IMR-90 (cell line): ENCODE results near the gene RASL10B. TPM values are rescaled to one million over a fixed set of nuclear protein-coding genes. Genes with fewer than 3 reads are reported as not detected.

Source experiments
- ATAC-seq: fragments of 200-7000 bp; cut with Tn5 transposase; 2 replicates; pipeline ENCODE4 v1.9.1; 2020; ENCODE audit warnings: low read depth, mild to moderate bottlenecking, moderate library complexity
- BruUV-seq: library from RNA; stranded (reverse); fragments of 400-500 nt; replicated peaks from 2 replicates; lab custom pipeline; 2021; lab: Mats Ljungman, UMichigan
- CTCF ChIA-PET: fragments of 300-600 bp; formaldehyde crosslinking; extraction: SDS; loops from one replicate; lab custom pipeline; 2021; ENCODE audit warnings: antibody characterized with exemption; lab: Yijun Ruan, JAX
- POLR2A ChIA-PET: fragments of 300-600 bp; sonication (Branson Sonifier 250); formaldehyde crosslinking; loops from one replicate; lab custom pipeline; 2022; ENCODE audit warnings: antibody characterized with exemption; ENCODE audit not compliant: unreplicated experiment; lab: Charles Lee
- DNase-seq: peaks from one replicate; pipeline ENCODE4 v3.0.0; 2013
- H2AFZ ChIP-seq: replicated peaks from 2 replicates; pipeline ENCODE3; 2013; ENCODE audit warnings: low read length, mild to moderate bottlenecking; ENCODE audit not compliant: poor library complexity
- H2AK5ac ChIP-seq: 2 replicates; pipeline ENCODE4 v1.6.1; 2013; ENCODE audit warnings: low read depth, low read length, inconsistent platforms
- H2AK9ac ChIP-seq: replicated peaks from 2 replicates; pipeline ENCODE3; 2013; ENCODE audit warnings: mild to moderate bottlenecking, low read depth, low read length, moderate library complexity; ENCODE audit not compliant: poor library complexity
- H2BK120ac ChIP-seq: 2 replicates; pipeline ENCODE4 v1.6.1; 2013; ENCODE audit warnings: low read depth, low read length, inconsistent platforms
- H2BK15ac ChIP-seq: 3 replicates; pipeline ENCODE4 v1.6.1; 2013; ENCODE audit warnings: low read depth, low read length, inconsistent platforms
- H2BK20ac ChIP-seq: 2 replicates; pipeline ENCODE4 v1.6.1; 2013; ENCODE audit warnings: low read depth, mild to moderate bottlenecking, inconsistent platforms, low read length, moderate library complexity
- H2BK5ac ChIP-seq: 2 replicates; pipeline ENCODE4 v1.6.1; 2013; ENCODE audit warnings: mild to moderate bottlenecking, low read depth, low read length, inconsistent platforms; ENCODE audit not compliant: poor library complexity, severe bottlenecking
- H3K14ac ChIP-seq: replicated peaks from 2 replicates; pipeline ENCODE4 v1.6.1; 2013; ENCODE audit warnings: low read depth, low read length, inconsistent platforms
- H3K18ac ChIP-seq: 2 replicates; pipeline ENCODE4 v1.6.1; 2013; ENCODE audit warnings: low read depth, low read length, control low read depth
- H3K23ac ChIP-seq: 2 replicates; pipeline ENCODE4 v1.6.1; 2013; ENCODE audit warnings: low read depth, low read length, inconsistent platforms
- H3K27ac ChIP-seq: 2 replicates; pipeline ENCODE4 v1.5.1; 2013; ENCODE audit warnings: mild to moderate bottlenecking, control low read depth, low read length; ENCODE audit not compliant: insufficient read depth
- H3K27me3 ChIP-seq: 2 replicates; pipeline ENCODE4 v1.6.1; 2013; ENCODE audit warnings: low read length; ENCODE audit not compliant: control insufficient read depth, insufficient read depth
- H3K36me3 ChIP-seq: 2 replicates; pipeline ENCODE4 v1.6.1; 2013; ENCODE audit warnings: low read length, mixed read lengths; ENCODE audit not compliant: control insufficient read depth, insufficient read depth
- H3K4ac ChIP-seq: 2 replicates; pipeline ENCODE4 v1.6.1; 2013; ENCODE audit warnings: low read depth, low read length, inconsistent platforms
- H3K4me1 ChIP-seq: 2 replicates; pipeline ENCODE4 v1.6.1; 2013; ENCODE audit warnings: low read length, mixed read lengths; ENCODE audit not compliant: control insufficient read depth, insufficient read depth
- H3K4me2 ChIP-seq: 2 replicates; pipeline ENCODE4 v1.6.1; 2013; ENCODE audit warnings: low read depth, mild to moderate bottlenecking, control low read depth, low read length, moderate library complexity
- H3K4me3 ChIP-seq: 2 replicates; pipeline ENCODE4 v1.5.1; 2013; ENCODE audit warnings: low read depth, mild to moderate bottlenecking, control low read depth, low read length, moderate library complexity; ENCODE audit not compliant: insufficient read depth
- H3K56ac ChIP-seq: 2 replicates; pipeline ENCODE4 v1.6.1; 2013; ENCODE audit warnings: low read length, inconsistent platforms; ENCODE audit not compliant: insufficient read depth; ENCODE audit errors: extremely low read depth
- H3K79me1 ChIP-seq, 2 experiments: 2 replicates each; pipeline ENCODE4 v1.6.1; 2013; ENCODE audit warnings: low read length in 2 of 2, inconsistent platforms in 1 of 2, low read depth in 1 of 2
- H3K9ac ChIP-seq: 2 replicates; pipeline ENCODE4 v1.6.1; 2013; ENCODE audit warnings: low read depth, low read length, control low read depth
- H3K9me1 ChIP-seq: 2 replicates; pipeline ENCODE4 v1.6.1; 2013; ENCODE audit warnings: low read length, inconsistent platforms; ENCODE audit not compliant: insufficient read depth
- H3K9me3 ChIP-seq: 2 replicates; pipeline ENCODE4 v1.6.1; 2013; ENCODE audit warnings: low read length; ENCODE audit not compliant: control insufficient read depth, insufficient read depth
- H4K20me1 ChIP-seq: 2 replicates; pipeline ENCODE4 v1.6.1; 2013; ENCODE audit warnings: low read length, inconsistent platforms; ENCODE audit not compliant: insufficient read depth
- H4K5ac ChIP-seq: 2 replicates; pipeline ENCODE4 v1.6.1; 2013; ENCODE audit warnings: mild to moderate bottlenecking, low read depth, low read length, control low read depth
- H4K8ac ChIP-seq, 2 experiments: 2 replicates each; pipeline ENCODE4 v1.6.1; 2013; ENCODE audit warnings: low read depth in 2 of 2, low read length in 2 of 2, control low read depth in 1 of 2, inconsistent platforms in 1 of 2
- H4K91ac ChIP-seq: 2 replicates; pipeline ENCODE4 v1.6.1; 2013; ENCODE audit warnings: low read depth, low read length, inconsistent platforms; ENCODE audit not compliant: insufficient read depth
- BHLHE40 ChIP-seq: fragments of 150-350 bp; IDR thresholded peaks from 2 replicates; pipeline ENCODE4 v1.6.1; 2016; ENCODE audit warnings: mild to moderate bottlenecking, low read depth, low read length
- CEBPB ChIP-seq: IDR thresholded peaks from 2 replicates; pipeline ENCODE4 v1.6.1; 2012; ENCODE audit warnings: low read depth, low read length, improper control_type of control experiment
- CTCF ChIP-seq: conservative IDR thresholded peaks from 2 replicates; pipeline ENCODE4 v1.5.1; 2012; ENCODE audit warnings: mild to moderate bottlenecking, low read depth, low read length, improper control_type of control experiment
- ELK1 ChIP-seq: fragments of 150-350 bp; IDR thresholded peaks from 2 replicates; pipeline ENCODE4 v1.6.1; 2016; ENCODE audit warnings: low read depth, mild to moderate bottlenecking, low read length, moderate library complexity, borderline replicate concordance
- FOS ChIP-seq: fragments of 150-350 bp; IDR thresholded peaks from 2 replicates; pipeline ENCODE4 v1.6.1; 2016; ENCODE audit warnings: low read depth, low read length
- MAFK ChIP-seq: IDR thresholded peaks from 2 replicates; pipeline ENCODE4 v1.6.1; 2012; ENCODE audit warnings: low read depth, low read length, improper control_type of control experiment
- NFE2L2 ChIP-seq: fragments of 150-350 bp; IDR thresholded peaks from 2 replicates; pipeline ENCODE4 v1.6.1; 2016; ENCODE audit warnings: low read depth, mild to moderate bottlenecking, low read length
- RAD21 ChIP-seq: IDR thresholded peaks from 2 replicates; pipeline ENCODE4 v1.6.1; 2012; ENCODE audit warnings: low read length, improper control_type of control experiment
- RFX5 ChIP-seq: IDR thresholded peaks from 2 replicates; pipeline ENCODE4 v1.8.0; 2012; ENCODE audit warnings: low read depth, mild to moderate bottlenecking, low read length, moderate library complexity
- SMC3 ChIP-seq: fragments of 150-350 bp; IDR thresholded peaks from 2 replicates; pipeline ENCODE4 v1.6.1; 2016; ENCODE audit warnings: low read depth, mild to moderate bottlenecking, antibody characterized with exemption, low read length, moderate library complexity
- WGBS, 2 experiments: methylation state at CpG; one replicate each; pipeline versions ENCODE4 v1.1.5 to v1.1.7; 2013; ENCODE audit warnings: missing lambda C conversion rate in 2 of 2; ENCODE audit not compliant: insufficient read length in 1 of 2; ENCODE audit errors: extremely low coverage in 2 of 2; 5-methylcytosine and 5-hydroxymethylcytosine counted together
- dilution Hi-C: fragments of 300-500 bp; cut with HindIII; formaldehyde crosslinking; loops from one replicate; pipeline ENCODE4 v1.14.3; 2018; ENCODE audit warnings: low sequenced_read_pairs; ENCODE audit not compliant: unreplicated experiment
- in situ Hi-C: fragments of 300-500 bp; cut with MboI; formaldehyde crosslinking; loops from 3 replicates; pipeline ENCODE4 v1.14.3; 2019; ENCODE audit warnings: low sequenced_read_pairs, inconsistent platforms, mixed read lengths
- intact Hi-C: fragments of 100-400 bp; cut with micrococcal nuclease; formaldehyde crosslinking; loops from 2 replicates; pipeline ENCODE4 v1.10.0; 2022
- polyA plus RNA-seq, 3 experiments: library from polyadenylated mRNA; depleted of rRNA; stranded (reverse); fragments of >200 nt; gene quantifications; 2 replicates each; pipeline ENCODE4 v1.2.3, GENCODE V29; 2012; ENCODE audit warnings: low replicate concordance in 1 of 3
- total RNA-seq: library from RNA; depleted of rRNA; stranded (reverse); fragments of >200 nt; gene quantifications from 2 replicates; pipeline ENCODE4 v1.2.3, GENCODE V29; 2012

Gene RASL10B
- total and polyA plus RNA-seq, 2 of the 4 experiments (the other 2 are of a cell fraction) = 4.1 to 4.7 TPM

GRCh38 chr17:35760587-35760986 lies 29.1 kb downstream of the RASL10B start, which contains the start of gene C17orf50:
TSS of gene C17orf50 (plus strand) at chr17:35760887. CDS start at chr17:35760942, 55 bp downstream.
- Histone ChIP-seq H3K9me1 (no peaks in the 10 kb centered on the region), H3K4ac (no peak within 1 kb of the TSS), H4K20me1 (peaks cover 8% of the 10 kb centered on the region; the same call in 1 of the 2 replicates), H4K5ac (no peak within 1 kb of the TSS), H3K9me3 (peaks cover 2% of the 10 kb centered on the region; the same call in 1 of the 2 replicates), H2BK120ac (no peak within 1 kb of the TSS), H2BK5ac (no peak within 1 kb of the TSS), H3K23ac (no peak within 1 kb of the TSS), H3K27me3 (peaks cover 21% of the 10 kb centered on the region), H3K18ac (no peak within 1 kb of the TSS), H3K4me3 (no peak within 1 kb of the TSS), H2AK9ac (no peak within 1 kb of the TSS), H3K79me1 (no peaks in the 10 kb centered on the region), H3K27ac (no peak within 1 kb of the TSS), H2AFZ (no peak within 1 kb of the TSS), H3K9ac (no peak within 1 kb of the TSS), H3K36me3 (no peaks in the 10 kb centered on the region), H4K91ac (no peak within 1 kb of the TSS), H2BK15ac (no peak within 1 kb of the TSS), H4K8ac (no peak within 1 kb of the TSS), H3K56ac (no peak within 1 kb of the TSS), H3K4me2 (no peak within 1 kb of the TSS), H2AK5ac (no peak within 1 kb of the TSS), H3K14ac (no peak within 1 kb of the TSS), H3K4me1 (peaks cover 3% of the 10 kb centered on the region), H2BK20ac (no peak within 1 kb of the TSS)
- in situ Hi-C loops (loop anchor here (5.0 kb wide), 1 partner anchor 47 kb away; the partner anchor contains the start of gene TAF15), intact Hi-C loops (no loop called here), dilution Hi-C loops (no loop called here)
- ChIA-PET POLR2A (no interaction called here), CTCF (no interaction called here)
- BruUV-seq = no TSS peak
- TF ChIP-seq RAD21 (no peak), CTCF (no peak), ELK1 (no peak), BHLHE40 (no peak), NFE2L2 (no peak), CEBPB (no peak), SMC3 (no peak), MAFK (no peak), FOS (no peak), RFX5 (no peak)
- no CpG with 5 or more reads among the region's 1 CpG for WGBS, 2 experiments
- DNase-seq (no peak), ATAC-seq (no peak)
